K562 (cell line): ENCODE data around the gene RBP3. TPM values are rescaled to one million over a fixed set of nuclear protein-coding genes. Genes with fewer than 3 reads are reported as not detected.

ENCODE experiments used
- ATAC-seq: fragments of 200-7000 bp; cut with Tn5 transposase; 3 replicates; pipeline ENCODE4 v1.9.1; 2020; ENCODE audit warnings: moderate library complexity
- BruUV-seq: library from RNA; stranded (reverse); fragments of 400-500 nt; replicated peaks from 2 replicates; lab custom pipeline; 2021; lab: Mats Ljungman, UMichigan
- CTCF ChIA-PET: fragments of 300-600 bp; formaldehyde crosslinking; extraction: SDS; loops from one replicate; lab custom pipeline; 2021; ENCODE audit warnings: low intra/inter-chr PET ratio; lab: Yijun Ruan, JAX
- POLR2A ChIA-PET: fragments of 300-600, 350-650 bp; sonication (Branson Sonifier 250); formaldehyde crosslinking; extraction: SDS; loops from one replicate; lab custom pipeline; 2021; ENCODE audit warnings: antibody characterized with exemption, inconsistent platforms; lab: Yijun Ruan, JAX
- DNase-seq, 4 experiments: peaks; one replicate each; pipeline versions ENCODE4 v3.0.0 to v3.0.0-alpha.2; 2011 to 2018; ENCODE audit warnings: low spot score in 3 of 4, mixed read lengths in 3 of 4; ENCODE audit errors: extremely low read depth in 1 of 4
- FAIRE-seq: peaks from 2 replicates; lab custom pipeline; 2011; peaks lifted over from hg19 to GRCh38; lab: Jason Lieb, UNC
- H2AFZ ChIP-seq: 2 replicates; pipeline ENCODE4 v1.6.0; 2011; ENCODE audit warnings: low read depth, low read length, control low read depth, inconsistent platforms
- H3K27ac ChIP-seq: fragments of 200-600 bp; 3 replicates; pipeline ENCODE4 v1.8.0; 2011; ENCODE audit warnings: low read depth, mild to moderate bottlenecking, control low read depth, inconsistent platforms, low read length, moderate library complexity, mixed read lengths; ENCODE audit errors: extremely low read depth
- H3K27me3 ChIP-seq, 2 experiments: fragments of 300-600 bp in 1 of 2; 2 replicates in 1 of 2; 3 replicates in 1 of 2; pipeline versions ENCODE4 v1.6.0 to v1.8.0; 2011; ENCODE audit warnings: inconsistent platforms in 2 of 2, low read length in 2 of 2, mild to moderate bottlenecking in 1 of 2, mixed read lengths in 1 of 2, moderate library complexity in 1 of 2; ENCODE audit not compliant: control insufficient read depth in 2 of 2, insufficient read depth in 2 of 2
- H3K36me3 ChIP-seq: fragments of 300-600 bp; 3 replicates; pipeline ENCODE4 v1.8.0; 2011; ENCODE audit warnings: mild to moderate bottlenecking, low read length, inconsistent platforms; ENCODE audit not compliant: control insufficient read depth, insufficient read depth
- H3K4me1 ChIP-seq, 2 experiments: fragments of 200-600 bp in 1 of 2; replicated peaks in 1 of 2; 2 replicates in 1 of 2; 3 replicates in 1 of 2; pipeline versions ENCODE4 v1.5.1 to v1.8.0; 2011; ENCODE audit warnings: inconsistent platforms in 2 of 2, low read length in 2 of 2, mild to moderate bottlenecking in 1 of 2, mixed read lengths in 1 of 2, moderate library complexity in 1 of 2; ENCODE audit not compliant: control insufficient read depth in 2 of 2, insufficient read depth in 2 of 2
- H3K4me2 ChIP-seq: 2 replicates; pipeline ENCODE4 v1.6.1; 2011; ENCODE audit warnings: low read length, control low read depth, inconsistent platforms, mixed read lengths; ENCODE audit not compliant: insufficient read depth
- H3K4me3 ChIP-seq: fragments of 200-600 bp; sonication (generic), shearing (Covaris generic); 2 replicates; pipeline ENCODE4 v1.5.1; 2016; ENCODE audit warnings: control low read depth, inconsistent platforms
- H3K79me2 ChIP-seq: fragments of 200-600 bp; 3 replicates; pipeline ENCODE4 v1.8.0; 2011; ENCODE audit warnings: low read length, inconsistent platforms; ENCODE audit not compliant: control insufficient read depth, insufficient read depth
- H3K9ac ChIP-seq, 2 experiments: 2 replicates each; pipeline versions ENCODE4 v1.6.0 to v1.6.1; 2011; ENCODE audit warnings: low read depth in 2 of 2, low read length in 2 of 2, control low read depth in 1 of 2, inconsistent platforms in 1 of 2, mild to moderate bottlenecking in 1 of 2, mixed read lengths in 1 of 2; ENCODE audit not compliant: insufficient read depth in 1 of 2
- H3K9me1 ChIP-seq: one replicate; pipeline ENCODE4 v1.6.0; 2011; ENCODE audit warnings: inconsistent platforms, mild to moderate bottlenecking, low read length, moderate library complexity; ENCODE audit not compliant: control insufficient read depth, insufficient read depth
- H3K9me3 ChIP-seq: replicated peaks from 2 replicates; pipeline ENCODE4 v1.5.1; 2011; ENCODE audit warnings: low read depth, low read length, inconsistent platforms; ENCODE audit not compliant: control insufficient read depth, insufficient read depth
- H4K20me1 ChIP-seq: replicated peaks from 2 replicates; pipeline ENCODE4 v1.6.1; 2011; ENCODE audit warnings: low read length, inconsistent platforms, mixed read lengths; ENCODE audit not compliant: control insufficient read depth, insufficient read depth
- GABPB1 ChIP-seq: sonication (generic); formaldehyde crosslinking; IDR thresholded peaks from 2 replicates; pipeline ENCODE4 v1.8.0; 2022; ENCODE audit warnings: mild to moderate bottlenecking, missing genetic modification reagents
- HLTF ChIP-seq: fragments of 450-650 bp; IDR thresholded peaks from 2 replicates; pipeline ENCODE4 v1.6.1; 2016
- MCM5 ChIP-seq: fragments of 450-650 bp; IDR thresholded peaks from 2 replicates; pipeline ENCODE4 v1.6.1; 2016; ENCODE audit warnings: low read depth
- REST ChIP-seq, 2 experiments: fragments of 450-650 bp; formaldehyde crosslinking in 1 of 2; IDR thresholded peaks; 2 replicates each; pipeline versions ENCODE4 v1.4.0 to v1.6.1; 2014 to 2020; ENCODE audit warnings: mild to moderate bottlenecking in 2 of 2, borderline replicate concordance in 1 of 2, low read depth in 1 of 2
- SIRT6 ChIP-seq: IDR thresholded peaks from one replicate; pipeline ENCODE4 v1.6.1; 2012; ENCODE audit warnings: low read depth, mild to moderate bottlenecking, control low read depth, inconsistent platforms, low read length, moderate library complexity
- SRF ChIP-seq, 2 experiments: fragments of 250-450, 450-650 bp in 1 of 2; sonication (Bioruptor Pico) in 1 of 2; sonication (generic) in 1 of 2; formaldehyde crosslinking; IDR thresholded peaks; 2 replicates each; pipeline versions ENCODE4 v1.5.0 to v1.5.1; 2020 to 2022; ENCODE audit warnings: mild to moderate bottlenecking in 1 of 2, missing genetic modification reagents in 1 of 2
- TFE3 ChIP-seq: fragments of 450-650 bp; formaldehyde crosslinking; IDR thresholded peaks from 2 replicates; pipeline ENCODE4 v1.4.0; 2020; ENCODE audit warnings: mild to moderate bottlenecking, mixed read lengths
- VEZF1 ChIP-seq: fragments of 200-800 bp; sonication (Bioruptor generic); IDR thresholded peaks from 2 replicates; pipeline ENCODE4 v1.6.1; 2017; ENCODE audit warnings: missing genetic modification characterization, missing compliant biosample characterization
- ZKSCAN3 ChIP-seq: fragments of 250-450 bp; sonication (Bioruptor Pico); IDR thresholded peaks from 2 replicates; pipeline ENCODE4 v1.4.0; 2020
- WGBS: fragments of 100-300 bp; shearing (Covaris generic); methylation state at CpG from one replicate; pipeline ENCODE4 v1.1.6; 2016; ENCODE audit warnings: low coverage, mixed read lengths; ENCODE audit not compliant: insufficient coverage; ENCODE audit errors: missing lambda C conversion rate; 5-methylcytosine and 5-hydroxymethylcytosine counted together
- in situ Hi-C: fragments of 300-500 bp; cut with MboI; formaldehyde crosslinking; loops from 4 replicates; pipeline ENCODE4 v1.15.0; 2018; ENCODE audit warnings: inconsistent platforms, mixed read lengths
- intact Hi-C: fragments of 100-400 bp; cut with micrococcal nuclease; formaldehyde crosslinking; loops from 2 replicates; pipeline ENCODE4 v1.14.2; 2022
- polyA plus RNA-seq, 8 experiments: library from polyadenylated mRNA; depleted of rRNA in 4 of 8; stranded (reverse) in 5 of 8; unstranded in 3 of 8; fragments of >200 nt; fragmentation: Nextera tagmentation in 2 of 8; fragmentation: Illumina TruSeq in 1 of 8; extraction: Ambion mirVana in 2 of 8; extraction: Trizol in 1 of 8; gene quantifications; 2 replicates each; pipeline versions ENCODE4 v1.2.1 to v1.2.3, GENCODE V29; 2011 to 2014; ENCODE audit warnings: inconsistent platforms in 1 of 8, missing spikeins in 1 of 8
- total RNA-seq, 7 experiments: library from RNA; depleted of rRNA in 6 of 7; stranded (reverse); fragments of >200 nt in 6 of 7; fragmentation: Illumina TruSeq in 2 of 7; extraction: Trizol in 2 of 7; gene quantifications; 2 replicates each; pipeline versions ENCODE4 v1.2.1 to v1.2.3, GENCODE V29; 2011 to 2021; ENCODE audit warnings: low replicate concordance in 1 of 7

Gene RBP3
- total and polyA plus RNA-seq, 9 of the 15 experiments (the other 6 are each of a cell fraction or from before 2014, with no cell fraction given), result not detected

- no peak for TF ChIP-seq REST (IDR thresholded peaks at IDR 0.05; ENCODE audit: borderline replicate concordance)
- no peak for TF ChIP-seq REST (CRISPR knock-in tag; IDR thresholded peaks at IDR 0.05; ENCODE audit: low read depth)
Measured at GRCh38 chr10:47400251-47400650, 52.1 kb downstream of the RBP3 start (continued).

GRCh38 chr10:47400786-47401185 lies 52.6 kb downstream of the RBP3 start:
- no peak for FAIRE-seq
- Histone ChIP-seq H3K9ac (no peak overlapping the region), H3K36me3 (no peaks in the 10 kb centered on the region), H2AFZ (no peak overlapping the region), H3K27me3 (peaks cover 9 to 29% of the 10 kb centered on the region in 2 experiments; a peak in 3 of 5 replicates), H3K4me3 (no peak overlapping the region), H3K4me2 (no peak overlapping the region), H3K9me1 (no peaks in the 10 kb centered on the region), H3K27ac (no peak overlapping the region), H3K9me3 (no peaks in the 10 kb centered on the region), H3K79me2 (no peaks in the 10 kb centered on the region), H4K20me1 (no peaks in the 10 kb centered on the region), H3K4me1 (peaks cover 0 to 7% of the 10 kb centered on the region in 2 experiments; a peak in 2 of 5 replicates)
- ChIA-PET CTCF (no interaction called here), POLR2A (no interaction called here)
- TF ChIP-seq HLTF (no peak), VEZF1 (CRISPR knock-in tag) (no peak), MCM5 (no peak), SRF (CRISPR knock-in tag; IDR thresholded peaks at IDR 0.05) (no peak), SIRT6 (no peak), TFE3 (no peak), GABPB1 (CRISPR knock-in tag) (no peak), ZKSCAN3 (CRISPR knock-in tag) (no peak)
- intact Hi-C loops, result no loop called here
- in situ Hi-C loops, result no loop called here
- no TSS peak for BruUV-seq
- ATAC-seq, result no peak
- no peak for DNase-seq
- 0% methylated on average over 3 of the region's 3 CpGs for WGBS
